GM21447 (cell line): Measurements from ENCODE around the gene TPGS1.
A peak's percentile ranks its signal among the peaks of the same experiment; 100 is the strongest.

Experiments
- ATAC-seq: cut with Tn5 transposase; IDR thresholded peaks from one replicate; pipeline ENCODE4 v1.9.1; 2021; ENCODE audit not compliant: unreplicated experiment

Gene TPGS1

GRCh38 chr19:494171-495080 is 12.9 kb upstream of the TPGS1 start:
- ATAC-seq = no peak

- ATAC-seq = no peak
These were observed 12.3 kb upstream of the TPGS1 start for GRCh38 chr19:495081-495401.

- ATAC-seq = no peak
These were observed 11.7 kb upstream of the TPGS1 start for GRCh38 chr19:495402-496111.

- no peak for ATAC-seq
These were observed 11.1 kb upstream of the TPGS1 start, which contains the start of gene MADCAM1 for GRCh38 chr19:496112-496665. TSS of gene MADCAM1 (plus strand) at chr19:496486. CDS start at chr19:496500, 14 bp downstream.

GRCh38 chr19:496986-497385 is 10.3 kb upstream of the TPGS1 start:
- ATAC-seq = no peak

GRCh38 chr19:497491-497868 is 9.8 kb upstream of the TPGS1 start:
- no peak for ATAC-seq

GRCh38 chr19:497869-498510 is 9.3 kb upstream of the TPGS1 start:
- ATAC-seq = no peak

- no peak for ATAC-seq
These were observed 8.8 kb upstream of the TPGS1 start for GRCh38 chr19:498511-498891.

GRCh38 chr19:498977-499623 is 8.2 kb upstream of the TPGS1 start:
- no peak for ATAC-seq

- no peak for ATAC-seq
These were observed 5.7 kb upstream of the TPGS1 start for GRCh38 chr19:501646-502045.

GRCh38 chr19:504616-505015 is 2.7 kb upstream of the TPGS1 start:
- ATAC-seq = no peak

- ATAC-seq = peak; percentile 65
These were observed 652 bp upstream of the TPGS1 start for GRCh38 chr19:506404-507285.

- no peak for ATAC-seq
These were observed 1.2 kb downstream of the TPGS1 start for GRCh38 chr19:508204-509150.

GRCh38 chr19:510606-511100 is 3.4 kb downstream of the TPGS1 start:
- no peak for ATAC-seq

- ATAC-seq = no peak
These were observed 4.0 kb downstream of the TPGS1 start for GRCh38 chr19:511101-511851.

- no peak for ATAC-seq
These were observed 5.5 kb downstream of the TPGS1 start for GRCh38 chr19:512547-513365.
